GM18861 (cell line): Measurements from ENCODE around the gene GAA.

Experiments
- ATAC-seq: cut with Tn5 transposase; IDR thresholded peaks from one replicate; pipeline ENCODE4 v1.9.1; 2021; ENCODE audit not compliant: unreplicated experiment

The GAA gene

DNA sequence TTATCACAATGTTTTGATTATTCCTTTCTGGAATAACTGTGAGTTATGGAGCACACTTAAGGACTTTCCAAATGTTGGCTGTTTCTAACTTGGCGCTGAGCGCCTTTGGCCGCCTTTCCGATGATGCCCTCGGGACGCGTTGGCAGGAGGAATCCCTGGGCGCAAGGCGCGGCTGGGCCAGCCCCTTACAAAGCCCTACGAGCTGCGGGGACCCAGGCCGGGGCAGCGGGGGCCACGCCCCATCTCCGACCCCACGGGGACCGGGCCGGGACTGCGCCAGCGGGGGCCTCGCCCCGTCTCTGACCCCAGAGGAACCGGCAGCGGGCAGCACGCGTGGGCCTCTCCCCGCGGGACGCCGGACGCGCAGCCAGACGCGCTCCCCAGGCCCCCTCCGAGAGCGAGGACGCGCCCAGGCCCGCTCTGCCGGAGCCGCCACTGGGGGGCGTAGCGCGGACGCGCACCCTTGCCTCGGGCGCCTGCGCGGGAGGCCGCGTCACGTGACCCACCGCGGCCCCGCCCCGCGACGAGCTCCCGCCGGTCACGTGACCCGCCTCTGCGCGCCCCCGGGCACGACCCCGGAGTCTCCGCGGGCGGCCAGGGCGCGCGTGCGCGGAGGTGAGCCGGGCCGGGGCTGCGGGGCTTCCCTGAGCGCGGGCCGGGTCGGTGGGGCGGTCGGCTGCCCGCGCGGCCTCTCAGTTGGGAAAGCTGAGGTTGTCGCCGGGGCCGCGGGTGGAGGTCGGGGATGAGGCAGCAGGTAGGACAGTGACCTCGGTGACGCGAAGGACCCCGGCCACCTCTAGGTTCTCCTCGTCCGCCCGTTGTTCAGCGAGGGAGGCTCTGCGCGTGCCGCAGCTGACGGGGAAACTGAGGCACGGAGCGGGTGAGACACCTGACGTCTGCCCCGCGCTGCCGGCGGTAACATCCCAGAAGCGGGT lies at the start of gene GAA:
TSS of gene GAA (plus strand) at position 571 of the 935 bp plus-strand sequence. CDS start 3,006 bp downstream, outside the sequence.
- ATAC-seq: peak; percentile 57

DNA sequence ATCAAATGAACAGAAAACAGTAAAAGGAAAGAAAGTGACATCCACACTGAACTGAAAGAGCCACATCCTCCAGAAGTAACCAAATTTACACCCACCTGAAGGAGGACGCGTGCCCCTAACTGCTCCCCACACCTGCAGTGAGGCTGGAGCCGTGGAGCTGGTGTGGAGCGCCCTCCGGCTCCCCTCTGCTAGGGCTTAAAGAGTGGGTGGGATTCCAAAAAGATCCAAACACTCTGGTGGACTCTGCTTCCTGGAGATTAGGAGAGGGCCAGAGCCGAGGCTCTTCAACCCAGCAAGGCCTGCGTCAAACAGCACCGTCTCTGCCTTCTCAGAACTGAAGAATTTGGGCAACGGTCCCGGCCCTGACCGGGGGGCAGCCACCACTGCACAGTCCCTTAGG lies 49.7 kb upstream of the GAA start:
- ATAC-seq: no peak

DNA sequence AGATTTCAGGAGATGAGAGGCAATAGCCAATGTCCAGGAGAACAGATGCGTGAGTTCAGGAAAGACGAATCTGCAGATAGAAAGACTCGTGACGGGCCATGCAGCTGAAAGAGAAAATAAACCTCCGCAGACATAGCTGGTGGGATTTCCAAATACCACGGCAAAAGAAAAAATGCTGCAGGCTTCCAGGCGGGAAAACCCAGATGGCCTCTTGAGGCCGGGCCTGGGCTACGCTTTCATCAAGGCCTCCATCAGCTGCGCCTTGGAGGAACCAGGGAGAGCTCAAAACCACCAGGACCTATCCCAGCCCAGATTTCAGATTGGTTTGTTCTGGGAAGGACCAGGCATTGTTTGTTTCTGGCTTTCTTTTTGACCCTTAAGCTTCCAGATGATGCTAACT lies 48.3 kb upstream of the GAA start:
- ATAC-seq: no peak

- no peak for ATAC-seq
Observed at GRCh38 chr17:80055597-80055996, 45.8 kb upstream of the GAA start.

DNA sequence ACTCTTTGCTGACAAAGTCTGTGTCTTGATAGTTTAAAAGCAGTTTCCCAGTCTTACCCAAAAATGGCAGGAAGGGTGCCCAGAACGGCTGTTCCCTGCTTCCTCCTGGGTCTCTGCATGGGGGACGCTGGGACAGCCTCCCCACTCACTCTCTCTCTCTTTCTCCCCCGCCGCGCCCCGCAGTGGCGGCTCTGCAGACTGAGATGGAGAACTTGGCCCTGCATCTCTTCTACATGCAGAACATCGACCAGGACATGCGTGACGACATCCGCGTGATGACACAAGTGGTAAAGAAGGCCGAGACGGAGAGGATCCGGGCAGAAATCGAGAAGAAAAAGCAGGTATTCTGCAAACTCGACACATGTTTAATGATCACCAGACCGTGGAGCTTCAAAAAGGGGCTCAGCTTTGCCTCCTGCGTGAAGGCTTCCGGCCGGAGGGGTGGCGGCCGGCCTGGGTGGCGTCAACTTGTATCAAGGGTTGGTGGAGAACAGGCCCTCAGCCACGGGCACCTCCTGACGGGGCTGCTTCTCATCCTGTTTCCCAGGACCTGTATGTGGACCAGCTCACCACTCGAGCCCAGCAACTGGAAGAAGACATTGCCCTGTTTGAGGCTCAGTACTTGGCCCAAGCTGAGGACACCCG lies 42.9 kb upstream of the GAA start:
- no peak for ATAC-seq

DNA sequence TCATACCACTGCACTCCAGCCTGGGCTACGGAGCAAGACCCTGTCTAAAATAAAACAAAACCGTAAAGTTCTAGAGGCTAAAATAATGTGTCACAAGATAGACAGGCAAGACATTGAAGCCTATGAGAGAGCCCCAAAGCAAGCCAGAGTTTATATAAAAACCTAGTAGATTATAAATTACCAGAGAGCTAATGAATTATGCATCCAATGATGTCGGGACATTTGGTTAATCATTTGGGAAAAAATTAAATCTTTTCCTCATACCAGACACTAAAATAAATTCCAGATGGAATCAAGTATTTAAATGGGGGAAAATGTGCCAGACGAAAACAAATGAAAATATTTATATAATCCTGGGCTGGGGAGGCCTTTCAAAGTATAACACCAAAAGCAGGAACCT lies 40.7 kb upstream of the GAA start:
- ATAC-seq: no peak

DNA sequence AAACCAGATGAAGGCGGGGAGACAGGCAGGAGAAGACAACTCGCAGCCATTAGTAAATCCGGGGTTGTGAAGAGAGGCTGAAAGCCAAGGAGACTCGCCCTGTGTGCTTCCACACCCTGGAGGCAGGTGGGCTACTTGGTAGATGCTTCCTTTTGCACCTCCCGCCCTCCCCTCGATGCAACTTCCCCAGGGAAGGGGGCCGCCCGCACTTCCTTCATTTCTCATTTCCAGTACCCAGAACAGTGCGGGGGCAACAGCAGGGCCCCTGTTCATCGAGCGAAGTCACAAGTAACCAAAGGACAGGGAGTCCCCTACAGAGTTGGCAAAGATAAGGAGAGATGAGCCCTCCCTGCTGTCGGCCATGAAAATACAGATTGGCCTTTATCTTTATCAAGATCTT lies 40.0 kb upstream of the GAA start:
- no peak for ATAC-seq

GRCh38 chr17:80063830-80064585 lies 37.4 kb upstream of the GAA start:
- no peak for ATAC-seq

- no peak for ATAC-seq
Observed at GRCh38 chr17:80064696-80065095, 36.7 kb upstream of the GAA start.

GRCh38 chr17:80065478-80066170 lies 35.8 kb upstream of the GAA start:
- no peak for ATAC-seq

DNA sequence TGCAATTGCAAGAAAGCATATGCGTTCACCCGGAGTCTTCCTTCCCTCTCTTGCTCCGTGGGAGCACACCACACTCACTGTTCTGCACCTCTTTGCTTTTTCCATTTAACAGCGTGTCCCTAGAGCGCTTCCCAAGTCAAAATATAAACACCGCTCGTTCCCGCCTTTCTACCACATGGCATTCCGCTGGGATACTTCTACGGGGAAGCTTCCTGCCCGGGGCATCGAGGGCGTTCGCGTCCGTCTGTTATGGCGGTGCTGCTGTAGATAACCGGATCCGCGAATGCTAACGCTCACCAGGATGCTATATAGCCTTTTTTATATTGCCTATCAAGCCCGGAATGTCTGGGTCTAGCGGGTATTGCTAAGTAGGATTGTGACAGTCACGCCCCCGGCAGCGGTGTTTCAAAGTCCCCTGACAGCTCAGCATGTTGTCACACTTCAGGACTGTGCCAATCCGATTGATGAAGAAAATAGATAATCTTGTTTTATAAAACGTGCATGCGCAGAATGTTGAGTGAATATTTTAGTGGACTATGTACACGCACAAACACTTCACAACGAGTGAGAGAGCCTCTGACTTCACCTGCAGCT lies 33.9 kb upstream of the GAA start:
- no peak for ATAC-seq

- ATAC-seq: no peak
Observed at GRCh38 chr17:80068301-80069222, 32.8 kb upstream of the GAA start.

GRCh38 chr17:80070375-80071115 lies 30.8 kb upstream of the GAA start:
- no peak for ATAC-seq

DNA sequence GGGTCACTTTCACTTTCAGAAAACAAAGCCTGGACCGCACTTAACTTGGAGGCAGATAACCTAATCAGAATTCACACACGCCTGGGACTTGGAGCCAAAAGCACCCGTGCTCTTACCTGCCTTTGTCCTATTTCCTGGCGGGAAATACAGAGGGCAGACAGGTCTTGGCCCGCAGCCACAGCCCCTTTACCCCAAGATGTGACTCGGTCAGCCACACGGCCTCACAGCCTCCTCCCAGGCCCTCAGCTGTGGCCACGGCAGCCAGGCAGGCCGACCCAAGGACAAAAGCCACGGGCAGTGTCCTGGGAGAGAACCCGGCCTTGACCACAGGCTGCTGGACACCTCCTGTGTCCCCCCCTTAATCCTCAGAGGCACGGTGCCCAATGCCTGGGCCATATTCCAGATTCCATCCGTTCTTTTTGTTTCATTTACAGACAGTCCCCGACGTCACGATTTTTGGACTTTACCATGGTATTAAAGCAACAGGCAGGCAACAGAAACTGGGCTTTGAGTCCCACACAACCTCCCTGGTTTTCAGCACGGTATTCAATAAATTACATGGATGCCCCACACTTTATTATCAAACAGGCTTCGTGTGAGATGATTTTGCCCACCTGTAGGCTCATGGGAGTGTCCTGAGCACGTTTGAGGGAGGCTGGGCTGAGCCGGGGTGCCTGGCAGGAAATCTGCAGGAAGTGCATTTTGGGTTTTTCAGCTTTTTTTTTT lies 30.1 kb upstream of the GAA start:
- no peak for ATAC-seq

DNA sequence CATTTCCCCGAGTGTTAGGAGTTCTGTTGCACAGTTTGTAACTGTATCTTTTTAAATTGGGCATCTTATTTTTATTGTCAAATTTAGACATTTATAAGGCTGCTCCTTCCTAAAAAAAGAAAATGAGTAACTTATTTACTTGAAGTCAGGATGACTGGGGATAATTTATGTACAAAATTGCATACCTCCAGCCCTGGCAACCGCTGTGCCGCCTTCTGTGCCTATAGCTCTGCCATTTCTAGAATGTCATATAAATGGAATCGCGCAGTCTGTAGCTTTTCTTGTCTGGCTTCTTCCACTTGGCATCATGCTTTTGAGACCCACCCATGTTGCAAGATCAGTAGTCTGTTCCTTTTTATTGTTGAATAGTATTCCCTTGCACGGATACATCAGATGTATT lies 29.0 kb upstream of the GAA start:
- no peak for ATAC-seq

GRCh38 chr17:80080081-80080480 lies 21.3 kb upstream of the GAA start:
- no peak for ATAC-seq

DNA sequence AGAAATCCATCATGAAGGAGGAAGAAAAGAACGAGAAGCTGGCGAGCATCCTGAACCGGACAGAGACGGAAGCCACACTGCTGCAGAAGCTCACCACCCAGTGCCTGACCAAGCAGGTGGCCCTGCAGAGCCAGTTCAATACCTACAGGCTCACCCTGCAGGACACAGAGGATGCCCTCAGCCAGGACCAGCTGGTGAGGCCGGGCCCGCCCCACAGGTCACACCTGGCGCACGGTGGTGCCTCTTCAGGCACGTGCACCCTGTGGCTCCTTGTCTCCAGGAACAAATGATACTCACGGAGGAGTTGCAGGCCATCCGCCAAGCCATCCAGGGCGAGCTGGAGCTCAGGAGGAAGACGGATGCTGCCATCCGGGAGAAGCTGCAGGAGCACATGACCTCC lies 19.8 kb upstream of the GAA start:
- ATAC-seq: no peak

DNA sequence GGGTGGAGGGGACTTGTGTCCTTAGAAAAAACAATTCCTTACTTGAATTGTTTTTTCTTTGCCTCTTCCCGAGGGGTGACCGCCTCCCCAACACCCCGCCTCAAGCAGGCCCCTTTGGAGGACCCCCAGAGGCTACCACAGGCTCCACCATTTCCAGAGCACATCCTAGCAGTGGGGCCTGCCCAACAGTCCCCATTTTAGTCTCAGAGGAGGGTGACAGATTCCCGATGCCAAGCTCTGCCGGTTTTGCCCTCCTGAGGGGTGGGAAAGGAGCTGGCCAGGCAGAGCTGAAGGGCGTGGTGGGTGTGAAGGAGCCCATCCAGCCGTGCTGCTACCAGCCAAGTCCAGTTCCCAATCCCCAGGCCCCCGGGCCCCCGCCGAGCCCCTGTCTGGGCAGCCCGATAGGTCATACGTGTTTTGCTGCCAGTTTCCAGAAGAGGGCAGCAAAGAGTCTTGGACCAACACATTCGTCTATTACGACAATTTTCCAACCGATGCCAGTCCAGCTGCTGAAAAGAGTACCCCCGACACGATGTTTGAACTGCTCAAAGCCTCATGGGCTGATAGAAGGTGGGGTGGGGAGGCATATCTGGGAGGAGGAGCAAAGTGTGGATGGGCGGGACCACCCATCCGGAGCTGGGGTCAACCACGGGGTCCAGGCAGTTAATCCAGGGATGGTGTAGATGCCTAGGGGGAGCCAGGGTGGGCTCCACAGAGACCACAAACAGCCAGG lies 18.8 kb upstream of the GAA start:
- no peak for ATAC-seq
